ENCODE results near the gene ZBTB44. TPM values are rescaled to one million over a fixed set of nuclear protein-coding genes. Genes with fewer than 3 reads are reported as not detected.

ZBTB44 gene
- total RNA-seq, 1 donor from 2014 or later: 94.3 TPM

GRCh38 chr11:130215531-130216220 is 99.0 kb downstream of the ZBTB44 start:
- DNase-seq (ENCODE audit: low read depth): no peak

GRCh38 chr11:130214861-130215530 is 99.7 kb downstream of the ZBTB44 start:
- DNase-seq (ENCODE audit: low read depth): no peak

- DNase-seq (ENCODE audit: low read depth): no peak
These were observed 100.8 kb downstream of the ZBTB44 start for GRCh38 chr11:130213979-130214281.

GRCh38 chr11:130213143-130213978 is 101.4 kb downstream of the ZBTB44 start:
- no peak for DNase-seq (ENCODE audit: low read depth)

GRCh38 chr11:130212431-130212961 is 102.2 kb downstream of the ZBTB44 start:
- DNase-seq (ENCODE audit: low read depth): no peak

GRCh38 chr11:130211781-130212401 is 102.8 kb downstream of the ZBTB44 start:
- no peak for DNase-seq (ENCODE audit: low read depth)

GRCh38 chr11:130211144-130211543 is 103.6 kb downstream of the ZBTB44 start:
- DNase-seq (ENCODE audit: low read depth): no peak

GRCh38 chr11:130209954-130210854 is 104.5 kb downstream of the ZBTB44 start:
- DNase-seq (ENCODE audit: low read depth): no peak

- DNase-seq (ENCODE audit: low read depth): no peak
These were observed 105.4 kb downstream of the ZBTB44 start for GRCh38 chr11:130209128-130209932.

- no peak for DNase-seq (ENCODE audit: low read depth)
These were observed 106.2 kb downstream of the ZBTB44 start for GRCh38 chr11:130208241-130209127.

GRCh38 chr11:130206141-130206540 is 108.6 kb downstream of the ZBTB44 start:
- no peak for DNase-seq (ENCODE audit: low read depth)

- DNase-seq (ENCODE audit: low read depth): no peak
These were observed 110.0 kb downstream of the ZBTB44 start for GRCh38 chr11:130204703-130205095.

- DNase-seq (ENCODE audit: low read depth): no peak
These were observed 110.7 kb downstream of the ZBTB44 start for GRCh38 chr11:130203766-130204702.

- no peak for DNase-seq (ENCODE audit: low read depth)
These were observed 111.7 kb downstream of the ZBTB44 start for GRCh38 chr11:130202818-130203689.

- DNase-seq (ENCODE audit: low read depth): no peak
These were observed 112.5 kb downstream of the ZBTB44 start for GRCh38 chr11:130202009-130202817.

GRCh38 chr11:130201026-130201425 is 113.7 kb downstream of the ZBTB44 start:
- DNase-seq (ENCODE audit: low read depth): no peak
